ENCODE measurements around the gene NAT8L. TPM values are rescaled to one million over a fixed set of nuclear protein-coding genes. Genes with fewer than 3 reads are reported as not detected.

NAT8L gene
- total RNA-seq, 1 donor from 2014 or later = 7.4 TPM

DNA sequence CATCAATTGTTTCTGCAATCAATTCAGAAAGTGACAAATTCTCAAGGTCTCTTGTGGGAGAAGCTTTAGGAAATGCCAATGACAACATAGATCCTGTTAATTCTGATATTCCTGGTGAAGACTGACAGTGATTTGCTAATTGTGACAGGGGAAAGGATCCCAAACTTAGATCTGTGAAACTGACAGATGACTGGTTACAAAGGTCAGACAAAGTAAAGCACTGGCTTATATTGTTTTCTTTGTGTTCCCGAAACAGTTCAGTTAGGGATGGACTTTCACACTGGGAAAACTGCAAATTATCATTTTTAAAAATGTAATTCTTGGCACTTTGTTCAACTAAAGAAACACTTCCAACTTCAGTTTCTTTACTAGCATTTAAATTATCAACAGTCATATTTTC, 30.1 kb downstream of the NAT8L start:
- intact Hi-C loops (cut with micrococcal nuclease) = no loop called here
- Mint-ChIP-seq H3K27me3 (ENCODE audit: insufficient read depth) (peaks cover 20% of the 10 kb centered on the region), H3K27ac (no peak overlapping the region), H3K36me3 (ENCODE audit: low read depth) (no peaks in the 10 kb centered on the region), H3K9me3 (no peaks in the 10 kb centered on the region), H3K4me3 (no peak overlapping the region), H3K4me1 (ENCODE audit: low read depth) (no peaks in the 10 kb centered on the region)
- no peak for DNase-seq (ENCODE audit: low spot score)

DNA sequence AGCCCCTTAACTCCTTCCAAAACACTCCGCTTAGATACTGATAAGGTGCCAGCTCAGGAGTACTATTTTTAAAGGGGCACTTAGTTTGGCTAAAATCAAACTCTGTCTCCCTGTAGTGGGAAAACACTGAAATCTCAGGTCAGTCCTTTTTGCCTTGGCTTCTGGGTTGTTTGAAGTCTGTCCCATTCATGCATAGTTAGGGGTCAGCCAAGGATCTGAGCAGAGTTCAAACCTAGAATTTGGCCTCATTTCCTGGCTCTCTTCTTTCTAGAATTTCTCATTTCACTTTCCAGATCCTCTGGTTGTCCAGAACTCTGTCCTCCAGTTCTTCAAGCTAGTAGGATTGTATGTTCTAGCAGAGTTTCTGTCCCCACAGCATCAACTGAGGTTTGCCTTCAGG, 31.5 kb downstream of the NAT8L start:
- no peaks in the 10 kb centered on the region for H3K9me3 Mint-ChIP-seq
- no peak overlapping the region for H3K4me3 Mint-ChIP-seq
- intact Hi-C loops (cut with micrococcal nuclease) = no loop called here
- H3K27ac Mint-ChIP-seq = no peak overlapping the region
- no peaks in the 10 kb centered on the region for H3K4me1 Mint-ChIP-seq (ENCODE audit: low read depth)
- DNase-seq (ENCODE audit: low spot score) = no peak
- peaks cover 20% of the 10 kb centered on the region for H3K27me3 Mint-ChIP-seq (ENCODE audit: insufficient read depth)
- H3K36me3 Mint-ChIP-seq (ENCODE audit: low read depth) = no peaks in the 10 kb centered on the region

DNA sequence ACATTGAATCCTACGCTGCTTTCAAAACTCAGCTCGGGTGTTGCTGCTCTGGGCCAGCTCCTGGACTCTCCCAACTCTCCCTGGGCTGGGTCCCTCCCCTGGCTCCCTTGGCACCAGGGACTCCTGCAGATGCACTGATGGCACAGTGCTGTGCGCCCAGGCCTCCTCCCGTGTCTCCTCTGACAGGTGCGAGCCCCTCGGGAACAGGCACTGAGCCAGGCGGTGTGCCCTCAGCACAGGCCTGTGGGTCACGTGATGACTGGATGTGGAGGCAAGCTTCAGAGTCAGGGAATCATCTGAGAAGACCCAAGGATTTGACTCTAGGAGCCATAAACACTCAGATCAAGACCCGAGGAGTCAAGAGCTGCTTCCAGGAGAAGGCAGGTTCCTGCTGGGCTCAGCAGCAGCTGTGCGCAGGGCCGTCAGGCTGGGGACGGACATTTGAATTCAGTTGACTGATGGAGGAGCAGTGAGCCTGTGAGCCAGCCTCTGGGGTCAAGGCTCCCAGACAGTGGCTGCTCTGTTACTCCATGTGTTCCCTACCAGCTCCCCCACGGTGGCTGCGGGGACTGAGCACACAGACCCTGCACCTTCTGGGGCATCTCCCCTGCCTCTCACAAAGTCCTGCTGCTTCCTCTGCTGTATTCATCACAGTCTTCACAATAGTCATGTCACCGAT, 33.0 kb downstream of the NAT8L start:
- Mint-ChIP-seq H3K9me3 (peaks cover 9% of the 10 kb centered on the region), H3K36me3 (ENCODE audit: low read depth) (no peaks in the 10 kb centered on the region), H3K27me3 (ENCODE audit: insufficient read depth) (peaks cover 20% of the 10 kb centered on the region), H3K4me3 (no peak overlapping the region), H3K27ac (no peak overlapping the region), H3K4me1 (ENCODE audit: low read depth) (no peaks in the 10 kb centered on the region)
- intact Hi-C loops (cut with micrococcal nuclease) = no loop called here
- no peak for DNase-seq (ENCODE audit: low spot score)

DNA sequence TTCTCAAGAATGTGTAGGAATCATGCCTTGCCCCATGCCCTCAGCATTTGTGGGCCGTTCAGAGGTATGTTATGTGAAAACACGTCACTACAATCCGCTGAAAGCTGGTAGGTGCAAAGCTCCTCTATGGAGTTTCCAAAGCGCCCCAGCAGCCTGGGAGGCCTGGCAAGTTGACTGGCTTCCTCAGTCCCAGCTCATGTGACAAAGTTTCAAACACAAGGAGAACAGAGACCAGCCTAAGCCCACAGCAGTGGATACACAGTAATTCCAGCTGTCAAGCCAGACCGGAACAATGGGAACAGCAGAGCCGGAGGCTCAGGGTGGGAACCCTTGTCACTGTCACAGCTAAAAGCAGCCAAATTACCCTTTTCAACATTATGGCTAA, 33.5 kb downstream of the NAT8L start:
- Mint-ChIP-seq H3K4me3 (no peak overlapping the region), H3K27me3 (ENCODE audit: insufficient read depth) (peaks cover 15% of the 10 kb centered on the region), H3K9me3 (peaks cover 9% of the 10 kb centered on the region), H3K36me3 (ENCODE audit: low read depth) (no peaks in the 10 kb centered on the region), H3K4me1 (ENCODE audit: low read depth) (no peaks in the 10 kb centered on the region), H3K27ac (no peak overlapping the region)
- intact Hi-C loops (cut with micrococcal nuclease) = no loop called here
- no peak for DNase-seq (ENCODE audit: low spot score)

DNA sequence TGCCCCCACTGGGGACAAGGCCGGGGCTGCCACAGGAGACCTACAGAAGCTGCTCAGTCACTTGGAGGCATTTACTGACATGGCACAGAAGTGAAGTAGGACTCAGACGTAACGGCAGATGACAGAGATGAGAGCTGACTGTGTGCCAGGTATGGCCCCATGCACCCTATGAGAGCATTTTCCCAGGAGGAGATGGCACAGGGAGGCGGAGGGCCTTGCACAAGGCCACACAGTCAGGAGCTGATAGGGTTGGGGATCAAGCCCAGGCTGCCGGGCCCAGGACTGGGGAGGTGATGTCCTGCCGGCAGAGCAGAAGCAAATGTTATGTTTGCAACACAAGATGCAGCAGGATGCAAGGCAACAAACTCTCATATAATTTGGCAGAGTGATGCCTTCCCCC, 34.1 kb downstream of the NAT8L start:
- Mint-ChIP-seq H3K27me3 (ENCODE audit: insufficient read depth) (peaks cover 15% of the 10 kb centered on the region), H3K27ac (no peak overlapping the region), H3K36me3 (ENCODE audit: low read depth) (no peaks in the 10 kb centered on the region)

DNA sequence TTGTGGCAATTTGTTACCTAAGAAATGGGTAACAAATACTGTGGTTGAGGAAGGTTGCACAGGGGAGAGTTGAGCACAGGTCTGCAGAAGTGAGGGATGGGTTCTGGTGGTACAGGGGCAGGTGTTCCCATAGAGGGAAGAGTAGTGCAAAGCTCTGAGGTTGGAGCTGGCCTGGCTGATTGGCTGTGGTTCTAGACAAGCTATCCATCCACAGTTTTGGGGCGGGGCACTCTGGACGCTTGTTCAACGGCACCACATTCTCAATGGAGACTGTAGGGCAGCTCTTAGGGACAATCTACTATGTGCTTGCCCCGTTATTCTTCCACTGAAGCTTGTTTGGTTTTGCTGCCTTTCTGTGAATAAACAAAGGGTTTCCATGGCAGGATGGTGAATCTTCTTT, 35.4 kb downstream of the NAT8L start:
- H3K27ac Mint-ChIP-seq = no peak overlapping the region
- intact Hi-C loops (cut with micrococcal nuclease) = no loop called here
- peaks cover 9% of the 10 kb centered on the region for H3K9me3 Mint-ChIP-seq
- no peak for DNase-seq (ENCODE audit: low spot score)
- H3K27me3 Mint-ChIP-seq (ENCODE audit: insufficient read depth) = peaks cover 9% of the 10 kb centered on the region
- no peaks in the 10 kb centered on the region for H3K36me3 Mint-ChIP-seq (ENCODE audit: low read depth)
- H3K4me1 Mint-ChIP-seq (ENCODE audit: low read depth) = no peaks in the 10 kb centered on the region
- H3K4me3 Mint-ChIP-seq = no peak overlapping the region

More for the DNA sequence above, 34.1 kb downstream of the NAT8L start:
- intact Hi-C loops (cut with micrococcal nuclease) = no loop called here
- Mint-ChIP-seq H3K4me3 (no peak overlapping the region), H3K9me3 (peaks cover 9% of the 10 kb centered on the region), H3K4me1 (ENCODE audit: low read depth) (no peaks in the 10 kb centered on the region)
- no peak for DNase-seq (ENCODE audit: low spot score)

DNA sequence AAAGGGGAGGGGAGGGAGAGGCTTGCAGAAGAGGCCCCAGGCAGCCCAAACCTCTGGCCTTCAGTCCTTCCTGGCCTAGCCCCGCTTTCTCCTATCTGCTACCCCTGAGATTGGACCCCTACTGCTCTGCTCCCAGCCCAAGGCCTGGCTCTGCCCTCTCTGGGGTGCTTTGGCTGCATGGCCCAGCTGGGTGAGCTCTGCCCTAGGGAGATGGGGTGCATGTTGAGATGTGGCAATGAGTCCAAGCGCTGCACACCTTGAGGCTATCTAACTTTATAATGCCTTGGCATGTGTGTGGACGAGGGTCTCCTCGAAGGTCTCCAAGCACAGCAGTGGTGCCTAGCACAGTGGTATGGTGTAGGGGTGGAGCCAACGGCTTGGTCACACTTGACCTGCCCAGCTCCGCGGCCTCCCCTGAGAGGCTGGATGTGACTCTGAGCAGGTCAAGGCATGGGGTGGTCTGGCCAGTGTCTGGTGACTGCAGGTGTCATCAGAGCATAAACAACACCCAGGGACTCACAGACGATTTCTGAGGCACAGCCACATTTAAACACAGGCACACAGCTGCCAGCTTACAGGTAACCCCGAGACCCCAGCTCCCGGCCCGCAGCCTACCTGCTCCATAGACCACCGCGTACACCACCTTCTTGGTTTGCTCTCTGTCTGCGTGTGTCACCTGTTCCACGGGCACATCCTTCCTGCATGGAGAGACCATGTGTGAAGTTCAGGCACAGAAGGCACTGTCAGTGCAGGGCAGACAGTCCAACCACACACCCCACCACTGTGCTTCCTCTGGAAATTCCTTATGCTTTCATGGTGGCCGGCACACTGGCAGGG, 36.3 kb downstream of the NAT8L start:
- peaks cover 2% of the 10 kb centered on the region for H3K27me3 Mint-ChIP-seq (ENCODE audit: insufficient read depth)
- no peak for DNase-seq (ENCODE audit: low spot score)
- H3K27ac Mint-ChIP-seq = no peak overlapping the region
- intact Hi-C loops (cut with micrococcal nuclease) = no loop called here
- H3K4me1 Mint-ChIP-seq (ENCODE audit: low read depth) = no peaks in the 10 kb centered on the region
- no peaks in the 10 kb centered on the region for H3K36me3 Mint-ChIP-seq (ENCODE audit: low read depth)
- peaks cover 11% of the 10 kb centered on the region for H3K9me3 Mint-ChIP-seq
- H3K4me3 Mint-ChIP-seq = no peak overlapping the region

DNA sequence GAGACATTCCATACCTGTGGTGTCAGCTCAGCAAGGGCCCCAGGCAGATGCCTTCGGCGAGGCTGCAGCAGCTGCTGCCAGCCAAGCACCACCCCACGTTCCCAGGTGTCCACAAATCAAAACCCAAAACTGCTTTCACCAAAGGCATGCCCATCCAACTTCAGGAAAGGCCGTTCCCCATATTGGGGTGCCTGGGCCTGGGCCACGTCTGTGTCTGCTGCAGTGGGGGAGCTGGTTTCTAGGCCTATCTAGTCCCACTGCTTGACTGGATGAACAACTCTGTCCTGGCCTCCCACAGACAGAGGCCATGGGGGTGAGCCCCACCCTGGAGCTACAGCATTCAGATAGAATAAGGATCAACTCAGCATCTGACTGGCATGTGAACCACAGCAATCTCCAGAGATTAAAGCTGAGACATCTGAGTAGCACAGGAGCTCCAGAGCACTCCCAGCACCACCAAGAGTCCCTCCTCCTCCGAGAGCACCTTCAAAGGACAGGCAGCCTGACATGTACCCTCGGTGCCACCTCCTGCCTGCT, 37.0 kb downstream of the NAT8L start:
- H3K27ac Mint-ChIP-seq = no peak overlapping the region
- no peak overlapping the region for H3K4me3 Mint-ChIP-seq
- H3K9me3 Mint-ChIP-seq = peaks cover 16% of the 10 kb centered on the region
- H3K27me3 Mint-ChIP-seq (ENCODE audit: insufficient read depth) = peaks cover 7% of the 10 kb centered on the region
- no peak for DNase-seq (ENCODE audit: low spot score)
- no peaks in the 10 kb centered on the region for H3K4me1 Mint-ChIP-seq (ENCODE audit: low read depth)
- peaks cover under 1% of the 10 kb centered on the region for H3K36me3 Mint-ChIP-seq (ENCODE audit: low read depth)
- intact Hi-C loops (cut with micrococcal nuclease) = no loop called here

DNA sequence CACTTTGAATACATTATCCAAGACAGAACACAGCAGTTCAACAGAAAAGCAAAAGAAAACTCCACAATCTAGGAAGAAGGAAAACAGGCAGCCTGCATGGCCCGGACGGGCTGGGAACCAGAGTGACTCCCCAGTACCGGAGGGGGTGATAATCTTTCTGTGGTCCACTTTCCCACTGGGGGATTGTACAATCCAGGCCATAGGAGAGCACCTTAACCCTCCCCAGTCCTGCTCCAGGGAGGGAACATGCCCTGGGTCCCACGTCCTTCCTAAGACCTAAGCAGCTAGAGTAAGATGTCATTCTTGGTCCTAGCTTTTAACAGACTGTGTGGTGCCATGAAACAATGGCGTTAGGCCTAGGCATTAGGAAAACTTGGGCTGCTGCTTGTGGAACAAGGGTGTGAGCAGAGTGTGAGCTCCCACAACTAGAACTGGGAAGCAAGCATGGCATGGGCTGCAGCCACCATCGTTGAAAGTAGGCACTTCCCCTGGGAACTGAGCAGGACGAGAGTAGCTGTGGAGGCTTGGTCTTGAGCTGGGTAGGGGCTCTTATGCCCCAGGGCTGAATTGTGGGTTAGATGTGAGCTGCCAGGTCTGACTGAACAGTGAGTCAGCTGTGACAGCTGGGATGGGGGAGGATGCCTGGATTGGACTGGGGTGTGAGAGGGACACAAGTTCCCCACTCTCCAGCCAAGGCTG, 42.4 kb downstream of the NAT8L start:
- no peak for DNase-seq (ENCODE audit: low spot score)
- Mint-ChIP-seq H3K4me3 (no peak overlapping the region), H3K9me3 (peaks cover 37% of the 10 kb centered on the region), H3K36me3 (ENCODE audit: low read depth) (peaks cover 6% of the 10 kb centered on the region), H3K27ac (no peak overlapping the region), H3K4me1 (ENCODE audit: low read depth) (peaks cover 5% of the 10 kb centered on the region), H3K27me3 (ENCODE audit: insufficient read depth) (peaks cover 8% of the 10 kb centered on the region)
- intact Hi-C loops (cut with micrococcal nuclease) = no loop called here

DNA sequence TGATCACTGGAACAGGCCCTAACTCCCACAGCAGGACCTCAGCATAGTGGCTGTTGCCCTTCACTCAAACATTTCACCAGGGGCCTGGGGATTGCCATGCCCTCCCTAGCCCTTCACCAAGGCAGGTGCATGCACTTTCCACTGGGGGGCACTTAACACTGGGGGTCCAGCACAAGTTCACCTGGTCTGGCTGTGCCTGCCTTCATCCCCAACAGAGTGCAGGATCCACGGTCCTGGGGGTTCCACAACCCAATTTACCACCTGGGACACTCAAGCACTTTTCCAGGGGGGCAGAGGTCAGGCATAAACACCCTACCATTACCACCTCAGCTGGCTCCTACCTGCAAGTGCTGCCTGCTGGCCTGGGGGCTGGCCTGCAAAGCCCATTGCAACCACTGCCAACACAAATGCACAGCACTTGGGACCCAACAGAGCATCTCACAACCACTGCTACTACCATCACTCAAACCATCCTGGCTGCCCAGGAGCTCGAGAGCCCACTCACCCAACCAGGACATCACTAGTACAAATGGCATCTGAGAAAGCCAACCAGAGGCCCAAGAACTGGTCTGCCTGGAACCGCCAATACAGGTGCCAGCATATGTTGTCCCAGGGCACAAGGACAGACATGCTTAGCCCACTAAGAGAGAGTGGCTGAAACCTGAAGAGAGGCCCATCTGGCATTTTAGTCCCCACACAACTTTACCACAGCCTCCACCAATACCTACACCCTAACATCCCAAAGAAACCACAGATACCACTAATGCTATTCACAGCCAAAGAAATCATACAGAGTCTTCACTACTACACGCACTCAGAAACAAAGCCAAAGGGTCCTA, 43.1 kb downstream of the NAT8L start:
- H3K27ac Mint-ChIP-seq = no peak overlapping the region
- no peak overlapping the region for H3K4me3 Mint-ChIP-seq
- H3K4me1 Mint-ChIP-seq (ENCODE audit: low read depth) = peaks cover 5% of the 10 kb centered on the region
- DNase-seq (ENCODE audit: low spot score) = no peak
- H3K36me3 Mint-ChIP-seq (ENCODE audit: low read depth) = peaks cover 6% of the 10 kb centered on the region
- peaks cover 31% of the 10 kb centered on the region for H3K9me3 Mint-ChIP-seq
- peaks cover 8% of the 10 kb centered on the region for H3K27me3 Mint-ChIP-seq (ENCODE audit: insufficient read depth)
- intact Hi-C loops (cut with micrococcal nuclease) = no loop called here

DNA sequence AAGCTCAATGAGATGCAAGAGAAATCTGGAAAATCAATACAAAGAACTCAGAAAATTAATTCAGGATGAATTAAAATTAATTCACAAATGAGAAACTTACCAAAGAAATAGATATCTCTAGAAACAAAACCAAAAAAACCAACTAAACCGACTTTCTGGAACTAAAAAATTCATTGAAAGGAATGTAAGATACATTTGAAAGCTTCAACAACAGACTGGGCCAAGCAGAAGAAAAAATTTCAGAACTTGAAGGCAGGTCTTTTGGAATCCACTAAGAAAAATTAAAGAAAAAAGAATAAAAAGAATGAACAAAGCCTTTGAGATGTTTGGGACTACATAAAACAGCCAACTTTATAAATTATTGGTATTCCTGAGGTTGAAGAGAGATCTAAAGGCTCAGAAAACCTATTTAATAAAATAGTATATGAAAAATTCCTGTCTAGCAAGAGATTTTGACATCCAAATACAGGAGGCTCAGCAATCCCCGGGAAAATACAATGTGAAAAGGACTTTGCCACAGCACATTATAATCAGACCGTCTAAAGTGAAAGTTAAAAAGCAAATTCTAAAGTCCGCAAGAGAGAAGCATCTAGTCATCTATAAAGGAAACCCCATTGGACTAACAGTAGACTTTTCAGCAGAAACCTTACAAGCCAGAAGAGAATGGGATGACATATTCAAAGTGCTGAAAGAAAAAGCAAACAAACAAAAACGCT, 44.2 kb downstream of the NAT8L start:
- peaks cover 8% of the 10 kb centered on the region for H3K27me3 Mint-ChIP-seq (ENCODE audit: insufficient read depth)
- intact Hi-C loops (cut with micrococcal nuclease) = no loop called here
- peaks cover 5% of the 10 kb centered on the region for H3K4me1 Mint-ChIP-seq (ENCODE audit: low read depth)
- peaks cover 6% of the 10 kb centered on the region for H3K36me3 Mint-ChIP-seq (ENCODE audit: low read depth)
- no peak overlapping the region for H3K27ac Mint-ChIP-seq
- no peak overlapping the region for H3K4me3 Mint-ChIP-seq
- peaks cover 31% of the 10 kb centered on the region for H3K9me3 Mint-ChIP-seq
- no peak for DNase-seq (ENCODE audit: low spot score)
